ENCODE measurements around the gene GPR87.

GPR87 gene

GRCh38 chr3:151283907-151284461 lies 32.6 kb downstream of the GPR87 start:
- no peak for DNase-seq (ENCODE audit: low read depth, low spot score)

GRCh38 chr3:151283387-151283786 lies 33.2 kb downstream of the GPR87 start:
- no peak for DNase-seq (ENCODE audit: low read depth, low spot score)

- DNase-seq (ENCODE audit: low read depth, low spot score): no peak
These were observed 33.7 kb downstream of the GPR87 start for GRCh38 chr3:151282921-151283320.

DNA sequence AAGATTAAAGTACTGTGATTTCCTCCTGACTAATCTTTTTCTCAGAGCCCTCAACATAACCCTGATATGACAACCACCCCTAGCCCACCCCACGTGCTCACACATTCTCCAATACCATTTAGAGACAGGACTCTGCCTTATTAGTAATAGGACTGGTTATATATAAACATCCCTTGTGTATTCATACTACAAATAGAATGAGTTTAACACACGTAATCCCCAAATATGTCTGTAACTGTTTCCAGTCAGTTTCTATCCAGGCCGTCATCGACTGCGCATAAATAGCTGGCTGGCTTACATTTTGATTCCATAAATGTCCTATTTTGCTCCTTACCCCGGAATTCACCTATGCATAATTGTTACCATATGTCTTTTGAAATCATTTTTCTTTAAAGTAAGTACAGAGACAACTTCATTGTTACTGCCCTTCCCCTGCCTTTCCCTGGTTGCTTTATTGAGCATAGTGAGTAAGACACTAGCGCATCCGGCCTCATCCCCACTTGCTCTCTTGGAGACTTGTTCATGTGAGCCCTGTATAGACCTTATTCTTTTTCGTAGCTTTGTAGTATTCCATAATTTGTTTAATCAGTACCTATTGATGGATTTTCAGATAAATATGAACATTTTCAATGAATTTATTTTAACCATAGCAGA lies 34.8 kb downstream of the GPR87 start:
- no peak for DNase-seq (ENCODE audit: low read depth, low spot score)

GRCh38 chr3:151278230-151278629 lies 38.4 kb downstream of the GPR87 start, which contains the start of gene P2RY14:
P2RY14 (minus strand) TSS chr3:151278542; CDS start chr3:151214316, 64,226 bp downstream.
- DNase-seq (ENCODE audit: low read depth, low spot score): no peak

DNA sequence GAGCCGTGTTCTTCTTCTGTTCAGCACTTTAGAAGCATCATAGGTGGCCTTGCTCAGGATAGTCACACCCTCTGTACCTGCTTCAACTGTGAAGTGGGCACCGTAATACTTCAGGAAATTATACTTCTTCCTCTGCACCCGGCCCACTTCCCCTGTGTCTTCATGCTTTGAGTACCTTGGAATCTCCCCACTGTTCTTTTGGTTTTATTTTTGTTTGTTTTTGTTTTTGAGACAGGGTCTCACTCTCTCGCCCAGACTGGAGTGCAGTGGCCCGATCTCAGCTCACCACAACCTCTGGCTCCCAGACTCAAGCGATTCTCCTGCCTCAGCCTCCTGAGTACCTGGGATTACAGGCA lies 40.0 kb downstream of the GPR87 start:
- no peak for DNase-seq (ENCODE audit: low read depth, low spot score)

GRCh38 chr3:151276038-151276686 lies 40.5 kb downstream of the GPR87 start:
- peak; percentile 30 for DNase-seq (ENCODE audit: low read depth, low spot score)

- no peak for DNase-seq (ENCODE audit: low read depth, low spot score)
These were observed 41.5 kb downstream of the GPR87 start for GRCh38 chr3:151275091-151275490.

DNA sequence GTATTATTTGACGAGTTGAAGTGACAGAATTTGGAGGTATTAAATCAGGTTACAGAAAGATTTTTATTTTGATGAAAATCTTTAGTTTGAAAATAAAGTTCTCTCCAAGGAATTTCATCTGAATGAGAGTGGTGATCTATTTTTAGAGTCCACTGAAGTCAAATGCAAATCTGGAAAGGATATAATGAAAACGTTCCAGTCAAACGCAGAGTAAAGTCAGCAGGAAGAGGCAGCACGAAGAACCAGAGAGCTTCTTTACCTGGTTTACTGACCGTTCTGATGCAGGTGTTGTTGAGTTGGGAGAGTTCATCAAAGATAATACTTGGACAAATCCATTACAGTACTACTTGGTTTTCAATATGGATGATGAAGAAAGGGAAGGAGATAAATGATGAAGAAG lies 47.0 kb downstream of the GPR87 start:
- no peak for DNase-seq (ENCODE audit: low read depth, low spot score)

DNA sequence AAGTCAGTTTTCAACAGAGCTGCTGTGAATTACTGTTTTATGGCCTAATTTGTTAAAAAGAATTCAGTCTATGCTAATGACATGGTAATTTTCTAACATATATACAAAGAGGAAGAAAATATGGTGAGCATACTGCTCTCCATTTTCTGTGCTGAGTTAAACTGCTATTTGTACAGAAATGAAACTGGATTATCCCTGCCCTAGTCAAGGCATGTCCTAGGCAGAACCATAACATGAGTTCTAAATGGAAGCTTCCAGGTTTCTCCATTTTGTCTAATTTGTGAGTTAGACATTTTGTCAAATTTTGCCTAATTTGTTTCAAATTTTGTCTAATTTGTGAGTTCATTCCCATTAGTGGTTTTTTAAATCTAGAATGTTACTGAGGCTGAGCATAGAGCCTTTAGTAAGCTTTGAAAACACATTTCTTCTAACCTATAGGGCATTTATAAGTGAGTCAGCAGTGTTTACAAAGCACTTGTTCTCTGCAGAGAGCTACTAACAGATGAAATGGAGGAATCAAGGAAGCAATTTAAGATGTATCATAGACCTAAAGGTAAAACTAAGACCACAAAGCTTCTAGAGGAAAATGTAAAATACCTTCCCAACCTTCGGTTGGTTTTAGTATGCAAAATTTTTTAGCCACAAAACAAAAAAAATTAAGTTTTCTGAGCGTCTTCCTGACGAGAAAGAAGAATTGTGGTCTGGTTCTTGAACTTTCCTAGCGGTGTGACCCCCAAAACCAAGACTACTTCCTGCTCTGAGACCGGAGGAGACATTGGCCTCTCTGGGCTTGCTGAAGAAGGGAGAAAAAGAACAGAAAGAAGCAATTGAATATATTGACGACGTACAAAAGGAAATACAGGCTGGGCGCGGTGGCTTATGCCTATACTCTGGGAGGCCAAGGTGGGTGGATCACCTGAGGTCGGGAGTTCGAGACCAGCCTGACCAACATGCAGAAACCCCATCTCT lies 48.1 kb downstream of the GPR87 start:
- no peak for DNase-seq (ENCODE audit: low read depth, low spot score)

- DNase-seq (ENCODE audit: low read depth, low spot score): no peak
These were observed 49.6 kb downstream of the GPR87 start for GRCh38 chr3:151267066-151267465.

GRCh38 chr3:151265866-151266265 lies 50.8 kb downstream of the GPR87 start:
- DNase-seq (ENCODE audit: low read depth, low spot score): peak; percentile 21

DNA sequence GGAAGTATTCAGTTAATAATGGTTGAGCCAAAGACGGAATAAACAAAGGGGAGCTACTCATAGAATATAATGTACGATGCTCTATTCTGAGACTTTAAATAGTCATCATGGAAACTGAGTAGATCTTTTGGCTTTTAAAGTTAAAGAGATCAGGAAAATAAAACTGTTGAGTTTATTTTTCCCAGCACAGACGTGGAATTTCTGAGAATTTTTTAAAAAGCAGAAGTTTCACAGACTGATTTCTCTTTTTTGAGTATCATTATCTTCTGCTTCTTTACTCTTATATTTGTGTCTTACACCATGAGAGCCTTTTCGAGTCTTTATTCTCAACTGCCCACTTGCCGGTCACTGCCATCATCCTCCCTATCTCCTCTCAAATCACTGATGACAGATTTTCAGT lies 51.5 kb downstream of the GPR87 start:
- DNase-seq (ENCODE audit: low read depth, low spot score): no peak

DNA sequence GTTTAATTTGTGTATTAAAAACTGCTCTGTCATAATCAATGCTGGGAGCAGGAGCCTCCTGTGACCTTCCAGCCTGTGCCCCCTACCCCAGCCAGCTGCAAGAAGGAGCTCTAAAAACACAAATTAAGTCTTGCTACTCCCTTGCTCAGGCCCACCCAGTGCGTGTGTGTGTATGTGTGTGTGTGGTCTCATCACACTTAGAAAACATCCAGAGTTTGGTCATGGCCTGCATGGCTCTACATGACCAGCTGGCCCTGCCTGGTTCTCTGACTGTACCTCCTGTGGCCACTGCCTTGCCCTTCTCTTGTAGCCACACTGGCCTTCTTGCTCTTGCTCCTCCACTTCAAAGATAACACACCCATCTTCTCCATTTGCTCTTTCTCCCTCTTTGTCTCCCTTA lies 52.0 kb downstream of the GPR87 start:
- no peak for DNase-seq (ENCODE audit: low read depth, low spot score)

DNA sequence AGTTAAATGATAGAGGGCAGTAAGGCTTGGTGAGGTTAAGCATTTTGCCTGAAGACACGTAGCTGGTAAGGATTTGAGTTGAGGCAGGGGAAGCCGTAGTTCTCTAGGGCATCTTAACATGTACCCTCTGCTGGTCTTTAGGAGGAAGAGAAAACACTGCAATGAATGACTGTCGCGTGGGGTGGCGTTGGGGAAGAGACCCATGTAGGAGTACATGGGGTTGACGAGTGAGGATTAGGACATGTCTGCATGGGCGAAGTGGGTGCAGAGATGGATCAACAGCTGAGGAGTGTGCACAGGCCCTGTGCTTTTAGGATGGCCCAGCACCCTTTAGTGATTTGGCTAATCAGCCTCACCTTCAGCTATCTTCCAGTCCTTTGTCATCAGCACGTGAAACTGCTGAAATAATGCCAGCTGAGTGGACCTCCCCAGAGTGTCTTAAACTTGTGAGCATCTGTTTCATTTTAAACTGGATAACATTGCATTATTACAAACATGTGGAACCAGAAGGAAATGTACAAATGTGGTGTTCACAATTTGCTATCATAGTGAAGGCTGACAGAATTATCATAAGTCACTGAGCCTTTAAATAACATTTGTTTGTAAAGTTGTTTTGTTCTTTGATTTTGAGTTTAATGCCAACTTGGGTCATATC lies 53.6 kb downstream of the GPR87 start:
- no peak for DNase-seq (ENCODE audit: low read depth, low spot score)

DNA sequence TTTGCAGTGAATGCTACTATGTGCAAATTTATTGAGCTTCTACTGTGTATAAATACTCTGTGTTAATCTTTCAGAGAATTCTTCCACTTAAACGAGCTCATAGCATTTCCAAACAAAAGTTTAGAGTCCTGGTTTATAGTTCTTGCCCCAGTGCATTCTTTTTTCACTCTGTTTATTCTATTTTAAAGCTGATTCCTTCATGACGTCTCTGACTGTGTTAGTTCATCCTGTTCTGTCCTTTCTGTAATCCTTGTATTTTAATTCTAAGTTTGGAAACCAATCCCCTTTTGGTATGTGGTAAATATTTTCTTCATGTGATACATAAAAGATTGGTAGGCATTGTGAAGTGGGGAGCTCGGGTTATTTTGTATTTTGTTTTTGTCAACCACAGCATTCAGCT lies 57.0 kb downstream of the GPR87 start:
- no peak for DNase-seq (ENCODE audit: low read depth, low spot score)

DNA sequence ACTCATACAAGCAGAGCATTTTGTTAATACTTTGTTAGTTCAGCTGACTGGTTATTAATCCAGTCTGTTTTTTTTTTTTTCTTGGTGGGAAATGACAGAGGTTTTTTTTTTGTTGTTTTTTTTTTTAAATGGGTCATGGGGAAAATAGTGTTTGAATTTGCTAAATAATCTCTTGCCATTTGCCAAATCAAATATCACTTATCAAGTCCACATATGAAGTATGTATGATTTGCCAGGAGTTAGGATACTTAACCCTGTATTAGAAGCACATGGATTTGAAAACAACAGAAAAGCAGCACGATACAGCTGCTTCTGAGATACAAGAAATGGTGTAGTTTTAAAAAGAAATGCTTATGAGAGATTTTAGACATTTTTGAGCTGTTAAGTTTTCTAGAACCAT lies 59.9 kb downstream of the GPR87 start:
- no peak for DNase-seq (ENCODE audit: low read depth, low spot score)

DNA sequence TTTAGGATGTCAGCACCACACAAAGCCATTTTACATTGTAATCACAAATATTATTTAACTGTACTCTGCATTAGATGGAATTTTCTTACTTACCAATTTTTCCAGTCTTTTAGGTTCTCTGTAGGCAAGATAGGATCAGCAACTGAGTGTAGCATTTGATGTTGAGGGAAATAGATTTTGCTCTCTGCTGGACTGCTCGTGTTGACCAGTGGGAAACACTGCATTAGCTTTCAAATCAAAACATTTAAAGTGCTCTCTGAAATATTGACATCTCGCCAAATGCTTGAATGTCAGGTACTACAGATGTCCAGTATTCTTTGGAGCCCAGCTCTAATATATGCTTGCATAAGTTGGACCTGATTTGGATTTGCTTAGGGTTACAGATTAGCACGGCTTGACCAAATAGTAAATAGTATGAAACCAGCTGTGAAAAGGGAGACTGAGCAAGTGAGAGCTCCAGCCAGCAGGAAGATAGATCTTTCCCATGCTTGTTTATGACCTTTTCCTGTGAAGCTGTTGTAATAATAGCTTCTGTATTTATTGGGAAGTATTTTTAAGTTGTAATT lies 67.8 kb downstream of the GPR87 start:
- DNase-seq (ENCODE audit: low read depth, low spot score): no peak
